RWPE2 (cell line): Measurements from ENCODE around the gene MIB2.

Experiments used
- ATAC-seq: fragments of 200-7000 bp; cut with Tn5 transposase; 3 replicates; pipeline ENCODE4 v1.9.1; 2021; ENCODE audit warnings: low read depth
- DNase-seq: peaks from one replicate; pipeline ENCODE4 v3.0.0-alpha.2; 2020; ENCODE audit warnings: low spot score
- H3K27ac ChIP-seq: fragments of 450-650 bp; 2 replicates; pipeline ENCODE4 v1.5.1; 2017; ENCODE audit warnings: mild to moderate bottlenecking; ENCODE audit not compliant: poor library complexity, severe bottlenecking
- H3K27me3 ChIP-seq: fragments of 250-450 bp; sonication (Bioruptor Pico); 2 replicates; pipeline ENCODE4 v1.5.1; 2021; ENCODE audit warnings: mild to moderate bottlenecking, moderate library complexity; ENCODE audit not compliant: insufficient read depth, poor library complexity, severe bottlenecking
- H3K36me3 ChIP-seq: fragments of 250-450 bp; sonication (Bioruptor Pico); 2 replicates; pipeline ENCODE4 v1.5.1; 2020; ENCODE audit warnings: low read depth, mild to moderate bottlenecking, moderate library complexity
- H3K4me1 ChIP-seq: fragments of 250-450 bp; sonication (Bioruptor Pico); 2 replicates; pipeline ENCODE4 v1.5.1; 2021; ENCODE audit warnings: mild to moderate bottlenecking, moderate library complexity; ENCODE audit not compliant: insufficient read depth, poor library complexity, severe bottlenecking
- H3K4me3 ChIP-seq: fragments of 250-450 bp; sonication (Bioruptor Pico); 2 replicates; pipeline ENCODE4 v1.5.1; 2021; ENCODE audit warnings: mild to moderate bottlenecking, moderate library complexity; ENCODE audit not compliant: severe bottlenecking
- H3K9me3 ChIP-seq: fragments of 250-450 bp; sonication (Bioruptor Pico); 2 replicates; pipeline ENCODE4 v1.5.1; 2021; ENCODE audit warnings: mild to moderate bottlenecking, moderate library complexity; ENCODE audit not compliant: severe bottlenecking
- TF ChIP-seq, protein P1 (sequence below): fragments of 450-650 bp; IDR thresholded peaks from one replicate; pipeline ENCODE4 v1.5.1; 2017; ENCODE audit warnings: mild to moderate bottlenecking, moderate library complexity; ENCODE audit not compliant: poor library complexity, severe bottlenecking

The MIB2 gene

DNA sequence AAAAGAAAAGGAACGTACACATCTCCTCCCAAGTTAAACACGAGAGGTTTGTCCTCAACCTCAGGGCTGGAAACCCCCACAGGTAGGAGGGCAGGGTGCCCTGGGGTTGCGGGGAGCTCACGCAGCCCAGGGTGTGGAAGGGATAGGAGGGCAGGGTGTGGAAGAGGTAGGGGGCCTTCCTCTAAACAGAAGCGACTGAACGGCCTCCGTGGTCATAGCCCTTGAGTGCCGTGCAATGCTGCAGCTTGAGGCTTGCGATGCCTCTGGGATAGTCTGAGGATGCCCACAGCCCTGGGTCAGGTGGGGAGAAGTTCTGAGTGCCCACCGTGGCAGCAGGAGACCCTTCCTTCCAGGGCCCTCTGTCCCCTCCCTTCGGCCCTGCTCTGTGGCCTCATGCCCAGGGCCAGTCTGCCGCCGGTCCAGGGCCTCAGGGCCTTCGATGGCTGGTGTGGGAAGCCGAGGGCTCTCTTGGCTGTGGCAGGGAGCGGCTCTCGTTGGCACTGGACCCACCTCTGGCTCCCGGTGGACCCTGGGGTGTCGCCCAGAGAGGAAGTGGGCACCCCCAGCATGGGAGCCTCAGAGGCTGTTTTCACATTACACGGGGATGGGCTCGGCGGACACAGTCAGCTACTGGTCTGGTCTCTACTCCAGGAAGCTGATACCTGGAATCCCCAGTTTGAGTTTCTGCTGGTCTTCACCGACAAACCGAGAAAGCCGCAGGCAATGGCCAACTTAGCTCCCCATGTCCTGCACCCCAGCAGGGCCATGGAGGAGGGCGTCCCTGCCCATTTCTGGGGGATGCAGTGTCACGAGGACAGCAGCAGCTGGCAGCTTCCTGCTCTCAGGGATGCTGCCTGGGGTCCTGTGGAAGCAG is 49.9 kb downstream of the MIB2 start:
- Histone ChIP-seq H3K27ac (no peak overlapping the region), H3K27me3 (no peaks in the 10 kb centered on the region), H3K4me3 (no peak overlapping the region), H3K36me3 (peaks cover 14% of the 10 kb centered on the region), H3K4me1 (no peaks in the 10 kb centered on the region), H3K9me3 (no peaks in the 10 kb centered on the region)
- peak; percentile 17; the same call in 1 of the 3 replicates for ATAC-seq
- no peak for DNase-seq
- TF ChIP-seq, protein P1, sequence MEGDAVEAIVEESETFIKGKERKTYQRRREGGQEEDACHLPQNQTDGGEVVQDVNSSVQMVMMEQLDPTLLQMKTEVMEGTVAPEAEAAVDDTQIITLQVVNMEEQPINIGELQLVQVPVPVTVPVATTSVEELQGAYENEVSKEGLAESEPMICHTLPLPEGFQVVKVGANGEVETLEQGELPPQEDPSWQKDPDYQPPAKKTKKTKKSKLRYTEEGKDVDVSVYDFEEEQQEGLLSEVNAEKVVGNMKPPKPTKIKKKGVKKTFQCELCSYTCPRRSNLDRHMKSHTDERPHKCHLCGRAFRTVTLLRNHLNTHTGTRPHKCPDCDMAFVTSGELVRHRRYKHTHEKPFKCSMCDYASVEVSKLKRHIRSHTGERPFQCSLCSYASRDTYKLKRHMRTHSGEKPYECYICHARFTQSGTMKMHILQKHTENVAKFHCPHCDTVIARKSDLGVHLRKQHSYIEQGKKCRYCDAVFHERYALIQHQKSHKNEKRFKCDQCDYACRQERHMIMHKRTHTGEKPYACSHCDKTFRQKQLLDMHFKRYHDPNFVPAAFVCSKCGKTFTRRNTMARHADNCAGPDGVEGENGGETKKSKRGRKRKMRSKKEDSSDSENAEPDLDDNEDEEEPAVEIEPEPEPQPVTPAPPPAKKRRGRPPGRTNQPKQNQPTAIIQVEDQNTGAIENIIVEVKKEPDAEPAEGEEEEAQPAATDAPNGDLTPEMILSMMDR = no peak

DNA sequence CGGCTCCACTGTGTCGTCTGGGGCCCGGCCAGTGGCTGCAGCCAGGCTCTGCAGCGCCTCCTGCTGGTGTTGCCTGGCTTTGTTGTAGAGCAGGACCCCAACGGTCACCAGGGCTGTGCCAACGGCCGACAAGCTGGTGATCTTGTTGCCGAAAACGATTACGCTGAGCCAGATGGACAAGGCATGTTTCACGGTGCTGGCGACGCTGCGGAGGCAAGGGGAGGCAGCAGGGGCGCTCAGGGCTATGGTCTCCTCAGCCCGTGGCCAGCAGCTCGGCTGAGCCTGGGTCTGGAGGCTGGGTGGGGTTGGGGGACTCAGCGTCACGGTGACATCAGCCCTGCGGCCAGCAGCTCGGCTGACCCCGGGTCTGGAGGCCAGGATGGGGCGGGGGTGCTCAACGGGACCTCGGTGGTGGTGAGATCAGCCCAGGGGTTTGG is 50.5 kb downstream of the MIB2 start:
- H3K27ac ChIP-seq = no peak overlapping the region
- no peak overlapping the region for H3K4me3 ChIP-seq
- H3K9me3 ChIP-seq = no peaks in the 10 kb centered on the region
- no peaks in the 10 kb centered on the region for H3K27me3 ChIP-seq
- TF ChIP-seq, protein P1 = peak; percentile 9
- H3K36me3 ChIP-seq = peaks cover 14% of the 10 kb centered on the region
- ATAC-seq = no peak
- H3K4me1 ChIP-seq = no peaks in the 10 kb centered on the region
- DNase-seq = no peak

DNA sequence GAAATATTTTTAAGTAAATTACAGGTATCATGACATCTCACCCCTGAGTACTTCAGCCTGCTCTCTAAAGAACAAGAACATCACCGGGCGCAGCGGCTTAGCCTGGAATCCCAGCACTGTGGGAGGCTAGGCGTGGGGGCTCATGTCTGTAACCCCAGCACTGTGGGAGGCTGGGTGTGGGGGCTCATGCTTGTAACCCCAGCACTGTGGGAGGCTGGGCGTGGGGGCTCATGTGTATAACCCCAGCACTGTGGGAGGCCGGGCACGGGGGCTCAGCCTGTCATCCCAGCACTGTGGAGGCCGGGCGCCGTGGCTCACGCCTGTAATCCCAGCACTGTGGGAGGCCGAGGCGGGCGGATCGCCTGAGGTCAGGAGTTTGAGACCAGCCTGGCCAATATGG is 51.2 kb downstream of the MIB2 start:
- Histone ChIP-seq H3K4me1 (no peaks in the 10 kb centered on the region), H3K36me3 (peaks cover 14% of the 10 kb centered on the region), H3K27ac (no peak overlapping the region), H3K4me3 (no peak overlapping the region), H3K9me3 (no peaks in the 10 kb centered on the region), H3K27me3 (no peaks in the 10 kb centered on the region)
- DNase-seq (no peak), ATAC-seq (no peak)
- TF ChIP-seq, protein P1 = no peak

DNA sequence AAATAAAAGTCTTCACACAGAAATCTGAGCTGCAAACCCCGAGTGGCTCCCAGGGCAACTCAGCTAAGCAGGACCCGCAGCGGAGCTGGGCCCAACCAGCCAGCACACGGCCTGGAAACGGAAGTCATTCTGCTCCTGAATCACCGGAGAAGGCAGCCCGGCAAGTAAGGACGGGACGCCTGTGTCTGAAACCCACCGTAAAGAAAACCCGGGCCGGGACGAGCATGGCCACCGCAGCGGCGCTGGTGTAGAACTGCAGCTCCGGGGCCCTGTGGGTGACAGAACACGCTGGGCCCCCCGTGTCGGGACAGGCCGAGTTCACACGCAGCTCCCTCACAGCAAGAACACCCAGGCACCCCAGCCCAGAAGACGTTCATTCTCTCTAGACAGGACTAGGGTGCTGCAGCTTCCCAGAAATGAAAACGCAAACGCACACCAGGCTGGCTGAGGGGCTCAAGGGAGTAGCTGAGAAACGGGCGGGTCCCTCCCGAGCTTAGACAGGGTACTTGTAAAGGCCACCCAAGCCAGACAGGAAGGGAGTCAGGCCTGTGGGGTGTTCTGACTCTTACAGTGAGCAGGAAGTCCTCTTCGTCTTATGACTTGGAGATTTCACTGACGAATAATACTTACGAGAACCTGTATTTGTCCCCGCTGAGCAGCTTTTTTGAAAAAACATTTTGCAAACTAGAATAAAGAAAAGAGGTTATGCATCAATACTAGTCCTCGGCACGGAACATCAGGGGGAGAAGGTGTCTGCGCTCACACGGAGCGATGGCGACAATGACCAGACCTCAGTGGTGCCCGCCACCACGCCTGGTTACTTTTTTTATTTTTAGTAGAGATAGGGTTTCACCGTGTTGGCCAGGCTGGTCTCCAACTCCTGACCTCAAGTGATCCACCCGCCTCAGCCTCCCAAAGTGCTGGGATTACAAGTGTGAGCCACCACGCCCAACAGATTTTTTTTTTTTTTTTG is 54.5 kb downstream of the MIB2 start:
- H3K4me1 ChIP-seq = no peaks in the 10 kb centered on the region
- DNase-seq (no peak), ATAC-seq (no peak)
- H3K4me3 ChIP-seq = no peak overlapping the region
- H3K36me3 ChIP-seq = peaks cover 14% of the 10 kb centered on the region
- no peaks in the 10 kb centered on the region for H3K27me3 ChIP-seq
- TF ChIP-seq, protein P1 = no peak
- no peak overlapping the region for H3K27ac ChIP-seq
- H3K9me3 ChIP-seq = no peaks in the 10 kb centered on the region
